HS-27A (cell line): Measurements from ENCODE around the gene CFI.
"Not testable (repeated sequence)": the region's sequence is repeated elsewhere in the genome, so short reads cannot be mapped to it uniquely, and the experiment has no call there.

Experiments used
- DNase-seq: peaks from one replicate; pipeline ENCODE4 v3.0.0-alpha.2; 2012; ENCODE audit warnings: low read depth, missing footprints

Gene CFI

DNA sequence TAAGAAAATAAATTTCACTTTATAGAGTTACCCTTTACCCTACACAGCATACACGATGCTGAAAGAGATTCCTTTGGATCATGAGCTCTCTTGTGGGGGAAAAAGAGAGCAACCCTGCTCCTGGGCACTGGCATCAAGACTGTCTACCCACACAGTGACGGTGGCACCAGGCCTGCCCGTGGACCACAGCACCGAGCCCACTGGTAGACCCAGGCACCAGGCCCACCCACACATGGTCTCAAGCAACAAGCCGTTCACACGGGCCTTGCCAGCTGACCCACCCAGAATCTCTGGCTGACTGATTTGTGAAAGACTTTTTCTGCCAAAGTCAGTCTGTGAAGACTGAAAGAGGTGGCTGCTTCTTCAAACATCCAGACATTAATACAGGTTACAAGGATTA is 6.7 kb downstream of the CFI start:
- DNase-seq = no peak

DNA sequence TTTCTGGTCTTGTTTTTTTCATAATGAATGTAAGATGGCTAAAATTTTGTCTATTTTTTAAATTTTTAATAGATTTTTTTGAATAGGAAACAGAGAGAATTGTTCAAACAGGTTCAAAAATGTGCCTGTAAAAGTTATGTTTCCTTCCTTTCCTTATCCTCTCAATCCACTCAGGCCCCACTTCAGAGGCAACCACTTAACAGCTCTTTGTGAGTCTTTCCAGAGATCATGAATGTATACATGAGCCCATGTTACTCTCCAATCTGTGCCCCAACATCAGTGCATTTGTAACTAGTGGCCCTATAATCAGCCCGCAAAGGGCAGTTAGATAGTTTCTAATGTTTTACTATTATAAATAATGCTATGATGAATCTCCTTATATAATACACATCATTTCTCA is 14.0 kb downstream of the CFI start:
- DNase-seq = no peak

DNA sequence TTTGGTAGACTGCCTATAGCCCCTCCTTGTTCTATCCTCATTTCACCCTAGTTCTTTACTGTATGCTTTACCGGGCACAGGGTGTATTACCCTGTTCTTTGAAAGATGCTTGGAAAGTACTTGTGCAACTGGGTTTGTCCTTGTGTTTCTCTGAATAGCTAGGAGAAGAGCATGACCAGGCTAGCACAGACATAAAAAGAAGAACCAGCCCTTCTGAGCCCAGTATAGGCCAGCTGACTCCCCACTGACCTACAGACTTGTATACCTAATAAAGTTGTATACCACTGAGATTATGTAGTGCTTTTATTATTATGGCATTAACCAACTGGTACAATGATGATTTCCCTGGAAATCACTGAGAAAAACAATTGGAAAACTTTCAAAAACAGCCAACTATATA is 15.0 kb downstream of the CFI start:
- DNase-seq = no peak

DNA sequence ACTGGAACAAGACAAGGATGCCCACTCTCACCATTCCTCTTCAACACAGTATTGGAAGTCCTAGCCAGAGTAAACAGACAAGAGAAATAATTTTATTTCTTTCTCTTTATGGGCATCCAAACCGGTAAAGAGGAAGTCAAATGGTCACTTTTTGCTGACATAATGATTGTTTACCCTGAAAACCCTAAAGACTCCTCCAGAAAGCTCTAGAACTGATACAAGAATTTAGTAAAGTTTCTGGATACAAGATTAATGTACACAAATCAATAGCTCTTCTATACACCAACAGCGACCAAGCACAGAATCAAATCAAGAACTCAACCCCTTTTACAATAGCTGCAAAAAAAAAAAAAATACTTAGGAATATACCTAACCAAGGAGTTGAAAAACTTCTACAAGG is 19.7 kb downstream of the CFI start:
- DNase-seq = not testable (repeated sequence)

DNA sequence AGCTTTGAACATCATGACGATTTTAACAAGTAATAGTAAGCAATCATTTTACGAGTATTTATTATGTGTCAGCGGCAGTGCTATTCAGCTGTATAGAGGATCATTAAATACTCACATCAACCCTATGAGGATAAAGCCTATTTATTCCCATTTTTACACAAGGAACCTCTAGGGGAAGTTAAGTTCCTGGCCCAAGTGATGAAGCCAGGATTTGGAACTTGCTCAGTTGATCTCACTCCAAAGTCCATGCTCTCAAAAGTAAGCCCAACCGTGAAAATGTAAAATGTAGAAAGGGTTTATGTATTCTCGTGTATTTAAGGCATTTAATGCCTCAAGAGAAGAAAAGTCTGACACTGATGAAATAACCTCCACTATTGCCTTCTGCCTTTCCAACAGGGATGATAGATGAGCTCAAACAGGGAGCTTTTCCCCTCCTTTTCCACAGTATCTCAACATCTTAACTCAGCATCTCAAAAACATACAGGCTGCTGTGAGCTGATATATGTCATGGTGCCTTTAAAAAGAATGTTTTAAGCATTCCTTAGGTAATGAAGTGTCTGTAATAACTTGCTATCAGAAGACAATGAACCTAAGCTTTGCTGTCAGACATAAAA is 36.9 kb downstream of the CFI start:
- no peak for DNase-seq

DNA sequence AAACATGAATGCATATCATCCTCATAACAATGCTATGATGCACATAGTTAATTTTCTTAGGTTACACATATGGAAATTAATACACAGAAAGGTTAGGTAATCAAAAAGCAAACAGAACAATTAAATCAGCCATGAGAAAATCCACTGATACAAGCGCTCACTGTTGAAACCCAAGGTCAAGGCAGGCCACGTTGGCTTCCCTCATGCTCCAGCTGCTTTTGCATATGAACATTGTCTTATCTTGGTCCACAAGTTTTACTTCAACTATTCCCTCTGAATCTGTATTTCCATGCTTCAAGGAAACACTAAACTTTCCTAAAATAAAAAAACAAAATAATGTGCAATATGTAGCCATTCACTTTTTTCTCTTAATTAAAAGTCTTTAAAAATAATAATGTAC is 37.4 kb downstream of the CFI start:
- DNase-seq = no peak

DNA sequence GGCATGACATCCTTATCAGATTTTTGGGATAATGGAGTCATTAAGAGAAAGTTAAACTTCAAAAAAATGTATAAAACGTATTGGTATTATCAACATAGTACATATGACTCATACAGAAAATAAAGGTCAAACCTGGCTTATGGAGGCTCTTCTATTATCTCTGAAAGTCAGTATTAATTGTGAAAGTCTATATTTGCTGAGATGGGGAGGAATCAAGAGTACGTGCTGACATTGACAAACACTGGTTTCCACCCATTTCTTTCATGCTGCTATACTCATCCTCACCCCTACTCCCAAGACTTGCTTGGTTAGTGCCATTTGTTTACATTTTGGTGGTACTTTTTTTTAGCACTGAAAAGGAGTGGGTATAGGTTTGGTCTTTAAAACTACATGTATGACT is 41.1 kb downstream of the CFI start:
- DNase-seq = no peak

DNA sequence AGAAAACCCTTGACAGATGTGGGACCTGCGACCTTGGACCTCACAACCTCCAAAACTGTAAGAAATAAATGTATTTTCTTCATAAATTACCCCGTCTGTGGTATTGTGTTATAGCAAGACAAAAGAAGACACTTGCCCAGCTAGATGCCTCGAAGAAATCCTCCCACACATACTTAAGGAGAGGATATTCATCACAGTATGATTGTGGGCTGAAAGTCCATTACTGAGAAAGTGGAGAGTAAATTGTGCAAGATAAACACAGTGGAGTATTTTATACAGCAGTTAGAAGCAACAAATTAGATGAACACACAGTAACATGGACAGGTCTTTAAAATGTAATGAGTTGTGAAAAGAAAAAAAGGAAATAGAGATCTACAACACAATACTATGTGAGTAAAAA is 46.1 kb downstream of the CFI start:
- no peak for DNase-seq

DNA sequence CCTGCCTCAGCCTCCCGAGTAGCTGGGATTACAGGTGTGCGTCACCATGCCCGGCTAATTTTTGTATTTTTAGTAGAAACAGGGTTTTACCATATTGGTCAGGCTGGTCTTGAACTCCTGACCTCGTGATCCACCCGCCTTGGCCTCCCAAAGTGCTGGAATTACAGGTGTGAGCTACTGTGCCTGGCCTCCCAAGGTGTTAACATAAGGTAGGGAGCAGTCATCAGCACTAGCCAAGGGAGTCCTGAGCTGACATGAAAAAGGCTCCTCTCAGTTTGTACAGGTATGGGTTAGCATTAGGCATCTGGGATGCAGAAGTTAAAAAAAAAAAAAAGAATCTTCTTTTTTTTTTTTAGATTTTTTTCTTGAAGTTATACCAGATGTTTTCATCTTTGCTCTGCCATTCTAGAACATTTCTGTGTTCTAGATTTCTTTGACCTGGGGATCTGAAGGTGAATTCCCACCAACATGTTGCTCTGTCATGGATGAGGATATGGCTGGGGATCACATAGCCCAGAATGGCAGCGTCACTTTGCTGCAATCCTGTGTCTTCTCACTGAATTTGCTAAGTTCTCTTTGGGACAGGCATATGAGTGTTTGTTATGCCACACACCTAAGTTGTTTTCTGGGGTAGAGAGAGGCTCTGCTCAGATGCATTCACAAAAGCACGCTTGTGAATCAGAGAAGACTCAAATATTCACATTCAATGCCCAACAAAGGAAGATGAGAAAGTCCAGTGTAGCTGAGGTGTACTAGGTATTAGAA is 47.5 kb downstream of the CFI start:
- no peak for DNase-seq

DNA sequence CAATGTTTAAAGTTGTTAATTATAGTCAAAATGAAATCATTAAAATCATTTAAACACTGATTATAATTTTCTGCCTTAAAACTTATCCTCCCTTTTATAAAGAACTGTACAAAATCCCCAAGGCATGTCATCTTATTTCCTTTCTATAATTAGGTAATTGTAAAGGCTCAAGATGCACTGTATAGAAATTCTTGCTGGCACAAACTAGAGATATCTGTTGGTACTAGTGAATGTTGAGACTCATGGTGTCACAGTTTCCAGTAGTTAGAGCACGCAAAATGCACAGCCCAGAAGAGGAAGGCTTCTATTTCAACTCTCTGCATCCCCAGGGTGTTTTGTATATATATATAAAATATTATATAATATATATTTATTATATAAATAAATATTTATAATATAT is 49.3 kb downstream of the CFI start:
- DNase-seq = no peak

DNA sequence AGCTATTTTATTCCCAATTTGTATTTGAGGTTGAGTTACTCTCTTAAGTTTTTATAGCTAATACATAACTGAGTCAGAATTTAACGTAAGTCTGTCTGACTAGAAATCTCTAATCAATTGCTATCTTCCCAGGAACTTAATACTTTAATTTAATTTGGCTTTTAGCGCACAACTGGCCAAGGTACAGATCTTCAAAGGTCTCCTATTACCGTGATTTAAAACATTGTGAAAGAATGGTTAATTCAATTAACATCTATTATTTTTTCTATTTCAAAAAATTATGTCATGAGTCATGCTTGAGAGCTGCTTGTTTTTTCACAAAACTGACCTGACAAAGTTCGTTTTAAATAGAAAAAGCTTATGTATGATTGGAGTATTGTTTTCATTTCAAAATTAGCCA is 49.9 kb downstream of the CFI start:
- no peak for DNase-seq

DNA sequence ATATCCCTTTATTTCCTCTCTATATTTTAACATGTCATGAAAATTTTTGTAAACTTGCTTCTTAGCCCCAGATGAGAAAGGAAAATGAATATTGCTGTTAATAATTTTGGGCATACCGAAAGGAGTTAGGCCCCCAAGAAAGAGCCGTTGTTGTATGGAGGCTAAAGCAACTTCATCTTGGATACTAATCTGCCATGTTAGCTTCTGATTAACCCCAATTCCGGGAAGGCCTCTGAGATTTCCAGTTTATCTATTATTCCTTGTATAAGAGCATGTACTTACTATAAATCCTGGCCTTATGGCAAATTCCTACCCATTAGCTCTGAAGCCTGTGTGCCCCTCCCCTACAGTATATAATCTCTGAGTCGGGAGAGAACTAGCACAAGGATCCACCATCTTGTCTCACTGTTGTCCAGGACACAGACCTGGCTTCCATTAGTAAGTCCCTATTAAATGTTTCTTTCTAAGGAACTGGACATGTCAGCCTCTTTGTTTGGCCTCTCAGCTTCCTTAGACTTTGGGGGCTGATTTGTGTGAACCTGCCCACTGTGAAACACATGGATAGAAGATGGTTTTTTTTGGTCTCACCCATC is 51.1 kb downstream of the CFI start:
- DNase-seq = no peak

DNA sequence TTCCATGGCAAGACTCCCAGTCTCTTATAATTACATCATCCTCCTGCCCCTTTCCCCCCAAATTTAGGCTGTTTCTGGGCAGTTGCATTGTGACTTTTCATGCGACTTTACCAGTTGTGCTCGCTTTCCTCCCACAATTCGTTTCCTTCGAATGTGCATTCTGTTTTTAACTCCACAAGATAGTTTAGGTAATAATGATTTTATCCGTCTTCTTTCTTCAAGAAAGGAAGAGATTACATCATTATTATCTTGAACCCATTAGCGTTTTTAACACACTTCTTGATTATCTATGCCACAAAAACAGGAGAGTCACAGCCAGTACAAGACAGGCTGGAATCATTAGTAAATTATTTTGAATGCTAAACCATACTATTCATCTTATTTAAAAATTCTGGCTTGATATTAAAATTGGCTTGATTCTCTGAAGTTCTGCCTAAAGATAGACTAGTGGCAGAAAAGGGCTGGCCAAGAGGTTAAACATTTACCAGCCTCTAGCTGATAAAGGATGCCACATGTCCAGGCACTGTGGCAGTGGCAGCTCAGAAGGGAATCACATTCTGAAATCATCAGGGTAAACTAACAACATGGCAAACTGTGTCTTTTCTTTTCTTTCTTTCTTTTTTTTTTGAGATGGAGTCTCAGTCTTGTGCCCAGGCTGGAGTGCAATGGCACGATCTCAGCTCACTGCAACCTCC is 52.3 kb downstream of the CFI start:
- no peak for DNase-seq

DNA sequence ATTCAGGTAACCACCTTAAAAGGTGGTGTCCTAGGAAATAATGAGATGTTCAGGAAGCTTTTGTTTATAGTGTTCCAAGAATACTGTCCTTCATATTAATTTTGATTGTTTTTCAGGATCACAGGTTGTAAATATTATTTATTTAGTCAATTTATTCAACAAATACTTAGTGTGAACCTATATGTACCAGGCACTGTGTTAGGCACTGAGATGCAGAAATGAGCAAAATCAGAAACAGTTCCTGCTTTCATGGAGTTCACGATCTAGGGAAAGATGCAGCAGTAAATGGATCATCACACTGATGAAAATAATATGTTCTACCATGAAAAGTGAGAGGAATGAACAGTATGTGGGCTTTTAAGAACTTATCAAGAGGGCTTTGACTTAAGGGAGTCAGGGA is 53.7 kb downstream of the CFI start:
- no peak for DNase-seq

DNA sequence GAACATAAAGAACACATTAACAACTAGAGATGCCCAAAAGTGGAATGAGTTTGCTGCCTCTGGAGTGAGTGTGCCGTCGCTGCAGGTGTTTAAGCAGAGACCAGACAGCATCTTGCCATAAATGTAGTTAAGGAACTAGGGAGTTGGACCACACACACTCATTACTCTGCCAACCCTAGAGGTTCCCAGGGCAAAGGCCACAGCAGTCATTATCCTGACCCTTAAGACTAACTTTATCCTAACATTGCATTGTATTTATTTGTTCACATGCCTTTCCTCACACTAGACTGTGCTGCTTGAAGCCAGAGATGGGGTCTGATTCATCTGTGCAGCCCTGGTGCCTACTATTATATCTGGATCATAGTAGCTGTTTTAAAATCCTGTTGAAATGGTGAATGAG is 55.1 kb downstream of the CFI start:
- DNase-seq = no peak

DNA sequence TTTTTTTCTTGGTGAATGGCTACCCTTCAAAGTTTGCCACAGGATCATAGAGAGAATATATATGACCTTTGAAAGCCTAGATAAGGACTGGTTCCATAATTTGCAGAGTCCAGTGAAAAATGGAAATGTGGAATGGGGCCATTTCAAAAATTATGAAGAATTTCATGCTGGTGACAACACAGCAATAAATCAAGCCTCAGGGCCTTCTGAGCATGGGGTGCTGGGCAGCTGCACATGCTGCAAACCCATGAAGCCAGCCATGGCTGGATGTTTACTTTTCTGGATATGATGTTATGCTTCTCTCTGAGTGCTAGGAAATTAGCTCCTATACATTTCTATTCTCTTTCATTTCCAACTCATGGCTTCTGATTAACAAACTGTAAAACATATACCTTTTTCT is 56.0 kb downstream of the CFI start:
- DNase-seq = no peak

DNA sequence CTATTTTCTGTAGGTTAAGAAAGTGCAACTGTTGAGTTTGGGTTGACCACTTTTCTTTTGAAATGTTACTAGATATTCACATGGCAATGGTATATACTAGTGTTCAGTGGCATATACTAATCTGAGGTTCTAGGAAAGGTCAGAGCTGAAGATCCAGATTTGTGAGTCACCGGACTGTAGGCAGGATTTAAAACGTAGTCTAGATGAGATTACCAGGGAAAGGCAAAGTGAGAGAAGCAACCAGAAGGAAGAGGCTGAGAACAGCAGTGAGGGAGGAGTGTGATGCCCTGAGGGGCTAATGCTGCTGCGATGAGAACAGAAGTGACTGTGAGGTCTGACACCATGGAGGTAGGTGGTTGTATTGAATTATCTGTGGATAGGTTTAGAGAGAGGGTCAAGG is 62.3 kb downstream of the CFI start:
- no peak for DNase-seq

DNA sequence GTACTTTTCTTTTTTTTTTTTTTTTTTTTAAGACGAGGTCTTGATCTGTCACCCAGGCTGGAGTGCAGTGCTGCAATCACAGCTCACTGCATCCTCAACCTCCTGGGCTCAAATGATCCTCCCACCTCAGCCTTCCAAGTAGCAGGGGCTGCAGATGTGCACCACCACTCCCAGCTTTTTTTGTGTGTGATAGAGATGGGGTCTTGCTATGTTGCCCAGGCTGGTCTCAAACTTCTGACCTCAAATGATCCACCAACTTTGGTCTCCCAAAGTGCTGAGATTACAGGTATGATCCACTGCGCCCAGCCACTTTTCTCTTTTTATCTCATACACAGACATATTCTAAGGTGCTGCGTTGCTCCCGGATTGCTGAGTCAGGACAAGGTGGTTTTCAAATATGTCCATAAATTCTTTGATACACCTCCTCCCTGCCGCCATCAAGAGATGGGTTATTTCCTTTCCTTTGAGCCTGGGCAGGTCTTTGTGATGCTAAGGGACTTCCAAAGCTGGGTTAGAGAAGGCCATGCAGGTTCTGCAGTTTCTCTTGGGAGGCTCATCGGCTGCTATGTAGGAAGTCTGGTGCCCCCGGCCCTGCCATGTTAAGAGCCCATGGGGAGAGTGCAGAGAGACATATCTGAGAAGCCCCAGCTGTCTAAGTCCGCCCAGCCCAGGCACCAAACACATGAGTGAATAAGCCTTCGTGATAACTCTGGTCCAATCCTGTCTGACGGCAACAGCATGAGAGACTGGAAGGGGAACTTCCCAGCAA is 63.5 kb downstream of the CFI start:
- DNase-seq = no peak

DNA sequence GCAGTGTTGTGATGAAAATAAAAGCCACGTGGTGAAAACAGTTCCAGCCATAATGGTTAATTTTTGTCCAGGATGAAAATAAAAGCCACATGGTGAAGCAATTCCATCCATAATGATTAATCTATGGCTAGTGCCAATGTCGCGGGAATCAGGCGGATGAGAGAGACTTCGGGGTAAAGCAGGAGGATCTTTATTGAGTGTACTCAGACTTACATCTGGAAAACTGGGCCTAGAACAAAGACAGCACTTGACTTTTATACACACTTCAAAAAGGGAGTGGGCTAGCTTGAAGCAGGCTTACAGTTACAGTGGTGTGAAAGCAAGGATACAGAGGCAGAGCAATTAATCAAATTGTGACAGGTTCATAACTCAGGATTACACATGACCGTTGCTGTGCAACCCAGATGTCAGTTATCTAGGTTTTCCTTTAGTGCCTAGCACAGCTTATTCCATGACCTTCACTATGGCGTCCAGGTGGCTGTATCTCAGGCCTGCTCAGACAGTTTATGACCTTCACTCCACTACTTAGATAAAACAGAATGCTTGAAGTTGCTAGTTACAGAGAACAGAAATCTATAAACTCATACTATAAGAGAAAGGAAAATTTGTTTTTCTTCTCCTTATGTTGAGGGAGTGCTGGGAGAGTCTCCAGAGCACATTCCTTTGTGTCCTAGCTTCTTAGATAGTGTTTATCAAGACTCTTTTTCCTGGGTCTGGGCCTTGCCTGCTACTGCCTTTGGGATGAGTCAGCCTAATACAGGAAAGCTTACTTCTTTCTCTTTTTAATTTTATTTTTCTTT is 66.0 kb downstream of the CFI start:
- DNase-seq = no peak

DNA sequence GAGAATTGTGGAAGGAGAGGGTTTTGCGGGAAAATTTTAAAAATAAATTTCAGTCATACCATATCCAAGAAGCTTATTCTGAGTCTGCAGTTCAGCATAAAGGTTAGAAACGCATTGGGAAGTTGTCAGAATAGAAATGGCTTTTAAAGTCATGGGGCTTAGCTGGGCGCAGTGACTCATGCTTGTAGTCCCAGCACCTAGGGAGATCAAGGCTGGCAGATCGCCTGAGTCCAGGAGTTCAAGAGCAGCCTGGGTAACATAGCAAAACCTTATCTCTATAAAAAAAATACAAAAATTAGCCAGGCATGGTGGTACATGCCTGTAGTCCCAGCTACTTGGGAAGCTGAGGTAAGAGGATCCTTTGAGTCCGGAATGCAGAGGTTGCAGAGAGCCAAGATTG is 68.1 kb downstream of the CFI start:
- no peak for DNase-seq
